A673 (cell line): Measurements from ENCODE around the gene MTF2. TPM values are rescaled to one million over a fixed set of nuclear protein-coding genes. Genes with fewer than 3 reads are reported as not detected.
A peak's percentile ranks its signal among the peaks of the same experiment; 100 is the strongest.

ENCODE experiments used
- BruUV-seq: library from RNA; stranded (reverse); fragments of 400-500 nt; replicated peaks from 2 replicates; lab custom pipeline; 2021; lab: Mats Ljungman, UMichigan
- CTCF ChIA-PET: fragments of 300-600 bp; sonication (Branson Sonifier 250); formaldehyde crosslinking; loops from one replicate; lab custom pipeline; 2022; ENCODE audit warnings: antibody characterized with exemption; lab: Charles Lee
- POLR2A ChIA-PET: fragments of 300-600 bp; sonication (Branson Sonifier 250); formaldehyde crosslinking; loops from one replicate; lab custom pipeline; 2022; ENCODE audit warnings: antibody characterized with exemption; ENCODE audit not compliant: low non-redundant PET; lab: Charles Lee
- DNase-seq: peaks from one replicate; pipeline ENCODE4 v3.0.0-alpha.2; 2015; ENCODE audit warnings: low spot score
- H3K27ac ChIP-seq: fragments of 200-600 bp; sonication (generic); 2 replicates; pipeline ENCODE4 v1.5.1; 2016; ENCODE audit warnings: mixed run types, low read depth, mild to moderate bottlenecking, mixed read lengths, antibody characterized with exemption, low read length; ENCODE audit not compliant: poor library complexity, severe bottlenecking
- H3K27me3 ChIP-seq: fragments of 200-600 bp; sonication (generic); replicated peaks from 2 replicates; pipeline ENCODE4 v1.6.1; 2017; ENCODE audit warnings: mixed run types, low read depth, mild to moderate bottlenecking, mixed read lengths, antibody characterized with exemption, low read length; ENCODE audit not compliant: insufficient read depth, poor library complexity
- H3K36me3 ChIP-seq: fragments of 200-600 bp; sonication (generic); 2 replicates; pipeline ENCODE4 v1.6.1; 2016; ENCODE audit warnings: mixed run types, mild to moderate bottlenecking, mixed read lengths, antibody characterized with exemption, low read length; ENCODE audit not compliant: insufficient read depth, poor library complexity, severe bottlenecking
- H3K4me1 ChIP-seq: fragments of 200-600 bp; sonication (generic); 2 replicates; pipeline ENCODE4 v1.6.1; 2017; ENCODE audit warnings: mixed run types, mild to moderate bottlenecking, mixed read lengths, antibody characterized with exemption, low read length; ENCODE audit not compliant: insufficient read depth, poor library complexity, severe bottlenecking
- H3K4me3 ChIP-seq: fragments of 200-600 bp; sonication (generic); 2 replicates; pipeline ENCODE4 v1.5.1; 2016; ENCODE audit warnings: low read depth, mixed run types, mild to moderate bottlenecking, mixed read lengths, low read length; ENCODE audit not compliant: poor library complexity, severe bottlenecking
- H3K9me3 ChIP-seq: fragments of 200-600 bp; sonication (generic); 2 replicates; pipeline ENCODE4 v1.6.1; 2016; ENCODE audit warnings: mixed run types, low read depth, mild to moderate bottlenecking, mixed read lengths, antibody characterized with exemption, low read length; ENCODE audit not compliant: poor library complexity, severe bottlenecking
- CTCF ChIP-seq: fragments of 300-800, 200-600 bp; sonication (generic); conservative IDR thresholded peaks from 2 replicates; pipeline ENCODE4 v1.5.1; 2017; ENCODE audit warnings: low read depth, mild to moderate bottlenecking, antibody characterized with exemption, low read length, moderate library complexity, mixed read lengths
- EZH2 ChIP-seq: fragments of 200-600 bp; sonication (generic); IDR thresholded peaks from 2 replicates; pipeline ENCODE4 v1.6.1; 2017; ENCODE audit warnings: borderline replicate concordance, low read depth, mild to moderate bottlenecking, mixed read lengths, antibody characterized with exemption, low read length; ENCODE audit not compliant: poor library complexity, severe bottlenecking
- intact Hi-C: fragments of 100-400 bp; cut with micrococcal nuclease; formaldehyde crosslinking; loops from one replicate; pipeline ENCODE4 v1.10.0; 2022; ENCODE audit not compliant: unreplicated experiment
- total RNA-seq: library from RNA; stranded (reverse); gene quantifications from 2 replicates; pipeline ENCODE4 v1.2.3, GENCODE V29; 2021

The MTF2 gene
- total RNA-seq, 1 experiment from 2014 or later: 68.5 TPM

GRCh38 chr1:93043057-93043557, 36.0 kb upstream of the MTF2 start:
- Histone ChIP-seq H3K4me1 (no peaks in the 10 kb centered on the region), H3K4me3 (no peak overlapping the region), H3K9me3 (no peaks in the 10 kb centered on the region), H3K27ac (no peak overlapping the region), H3K27me3 (no peaks in the 10 kb centered on the region), H3K36me3 (no peaks in the 10 kb centered on the region)
- ChIA-PET POLR2A (no interaction called here), CTCF (no interaction called here)
- no TSS peak for BruUV-seq
- TF ChIP-seq EZH2 (no peak), CTCF (no peak)
- intact Hi-C loops: no loop called here
- no peak for DNase-seq

GRCh38 chr1:93047618-93048017, 31.5 kb upstream of the MTF2 start:
- CTCF ChIA-PET: interaction anchor here (0.6 kb wide), 1 partner anchor 765 kb away, joined by 3 read pairs; no protein-coding TSS in a partner anchor
- Histone ChIP-seq H3K4me1 (no peaks in the 10 kb centered on the region), H3K27me3 (no peaks in the 10 kb centered on the region), H3K4me3 (no peak overlapping the region), H3K36me3 (no peaks in the 10 kb centered on the region), H3K27ac (no peak overlapping the region), H3K9me3 (no peaks in the 10 kb centered on the region)
- POLR2A ChIA-PET: no interaction called here
- intact Hi-C loops: no loop called here
- TF ChIP-seq CTCF: no peak
- TF ChIP-seq EZH2: no peak
- BruUV-seq: no TSS peak
- no peak for DNase-seq

DNA sequence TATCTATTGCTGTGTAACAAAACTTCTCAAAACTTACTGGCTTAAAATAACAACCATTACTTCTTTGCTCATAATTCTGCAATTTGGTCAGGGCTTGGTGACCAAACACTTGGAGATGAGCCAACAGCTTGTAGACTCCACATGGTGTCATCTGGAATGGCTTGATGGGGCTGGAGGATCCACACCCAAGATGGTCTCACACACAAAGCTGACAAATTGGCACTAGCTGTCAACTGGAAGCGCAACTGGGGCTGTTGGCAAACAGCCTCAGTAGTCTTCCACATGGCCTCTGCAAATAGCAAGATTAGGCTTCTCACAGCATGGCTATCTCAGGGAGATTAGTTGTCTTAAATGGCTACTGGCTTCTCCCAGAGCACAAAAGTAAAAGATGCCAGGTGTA, 27.1 kb upstream of the MTF2 start:
- Histone ChIP-seq H3K9me3 (no peaks in the 10 kb centered on the region), H3K36me3 (no peaks in the 10 kb centered on the region), H3K27ac (no peak overlapping the region), H3K27me3 (peaks cover 11% of the 10 kb centered on the region), H3K4me3 (no peak overlapping the region), H3K4me1 (no peaks in the 10 kb centered on the region)
- ChIA-PET POLR2A (no interaction called here), CTCF (no interaction called here)
- TF ChIP-seq CTCF (no peak), EZH2 (no peak)
- BruUV-seq: no TSS peak
- intact Hi-C loops: no loop called here
- DNase-seq: peak; percentile 14
